Right renal pelvis (tissue), 4 donors: ENCODE measurements around the gene NIBAN1. TPM values are rescaled to one million over a fixed set of nuclear protein-coding genes. Genes with fewer than 3 reads are reported as not detected.

Experiments
- DNase-seq, 4 donors: peaks; one replicate each; pipeline ENCODE4 v3.0.0-alpha.2; 2013; ENCODE audit warnings: low read depth in 4 of 4, low spot score in 3 of 4, missing footprints in 1 of 4
- polyA plus RNA-seq, 4 donors: library from polyadenylated mRNA; unstranded; fragments of 120-200 nt; gene quantifications; one replicate each; pipeline ENCODE4 v1.2.1, GENCODE V29; 2013; ENCODE audit not compliant: insufficient read length in 4 of 4

Gene NIBAN1
- polyA plus RNA-seq, 4 donors, result 2.7 to 4.5 (median 3.9) TPM

- no peak for DNase-seq
These were observed 26.6 kb downstream of the NIBAN1 start for GRCh38 chr1:184947497-184948256.

- no peak for DNase-seq
These were observed 28.5 kb downstream of the NIBAN1 start for GRCh38 chr1:184945678-184946412.

GRCh38 chr1:184945029-184945428 lies 29.3 kb downstream of the NIBAN1 start:
- no peak for DNase-seq

GRCh38 chr1:184943998-184944397 lies 30.3 kb downstream of the NIBAN1 start:
- no peak for DNase-seq

- no peak for DNase-seq
These were observed 32.6 kb downstream of the NIBAN1 start for GRCh38 chr1:184941735-184942134.

GRCh38 chr1:184941410-184941733 lies 32.9 kb downstream of the NIBAN1 start:
- no peak for DNase-seq

GRCh38 chr1:184940694-184941409 lies 33.5 kb downstream of the NIBAN1 start:
- no peak for DNase-seq

GRCh38 chr1:184940226-184940625 lies 34.1 kb downstream of the NIBAN1 start:
- DNase-seq, result no peak

GRCh38 chr1:184937729-184938128 lies 36.6 kb downstream of the NIBAN1 start:
- no peak for DNase-seq

GRCh38 chr1:184935920-184936798 lies 38.1 kb downstream of the NIBAN1 start:
- DNase-seq, result no peak

GRCh38 chr1:184933944-184934343 lies 40.4 kb downstream of the NIBAN1 start:
- no peak for DNase-seq

GRCh38 chr1:184932319-184932718 lies 42.0 kb downstream of the NIBAN1 start:
- DNase-seq, result no peak

GRCh38 chr1:184931566-184931965 lies 42.7 kb downstream of the NIBAN1 start:
- DNase-seq, result no peak

- DNase-seq, result no peak
These were observed 43.7 kb downstream of the NIBAN1 start for GRCh38 chr1:184930645-184931044.

- no peak for DNase-seq
These were observed 44.1 kb downstream of the NIBAN1 start for GRCh38 chr1:184930232-184930631.

- peak in 2 of 4 donors; percentile 5 to 10 for DNase-seq
These were observed 44.6 kb downstream of the NIBAN1 start for GRCh38 chr1:184929711-184930202.

- no peak for DNase-seq
These were observed 45.9 kb downstream of the NIBAN1 start for GRCh38 chr1:184928394-184928793.
